ES-I3 (cell line): Measurements from ENCODE around the gene GLYR1.

Source experiments
- H3K36me3 ChIP-seq: 2 replicates; pipeline ENCODE4 v1.6.1; 2013; ENCODE audit warnings: mild to moderate bottlenecking, low read length, control low read depth, moderate library complexity; ENCODE audit not compliant: insufficient read depth
- H3K4me1 ChIP-seq: 2 replicates; pipeline ENCODE4 v1.6.1; 2013; ENCODE audit warnings: mild to moderate bottlenecking, control low read depth, low read length; ENCODE audit not compliant: insufficient read depth
- H3K9ac ChIP-seq: 2 replicates; pipeline ENCODE4 v1.6.1; 2013; ENCODE audit warnings: low read depth, mild to moderate bottlenecking, low read length, moderate library complexity
- H3K9me3 ChIP-seq: 2 replicates; pipeline ENCODE4 v1.6.1; 2013; ENCODE audit warnings: mild to moderate bottlenecking, low read length, moderate library complexity; ENCODE audit not compliant: control insufficient read depth, insufficient read depth

Gene GLYR1

DNA sequence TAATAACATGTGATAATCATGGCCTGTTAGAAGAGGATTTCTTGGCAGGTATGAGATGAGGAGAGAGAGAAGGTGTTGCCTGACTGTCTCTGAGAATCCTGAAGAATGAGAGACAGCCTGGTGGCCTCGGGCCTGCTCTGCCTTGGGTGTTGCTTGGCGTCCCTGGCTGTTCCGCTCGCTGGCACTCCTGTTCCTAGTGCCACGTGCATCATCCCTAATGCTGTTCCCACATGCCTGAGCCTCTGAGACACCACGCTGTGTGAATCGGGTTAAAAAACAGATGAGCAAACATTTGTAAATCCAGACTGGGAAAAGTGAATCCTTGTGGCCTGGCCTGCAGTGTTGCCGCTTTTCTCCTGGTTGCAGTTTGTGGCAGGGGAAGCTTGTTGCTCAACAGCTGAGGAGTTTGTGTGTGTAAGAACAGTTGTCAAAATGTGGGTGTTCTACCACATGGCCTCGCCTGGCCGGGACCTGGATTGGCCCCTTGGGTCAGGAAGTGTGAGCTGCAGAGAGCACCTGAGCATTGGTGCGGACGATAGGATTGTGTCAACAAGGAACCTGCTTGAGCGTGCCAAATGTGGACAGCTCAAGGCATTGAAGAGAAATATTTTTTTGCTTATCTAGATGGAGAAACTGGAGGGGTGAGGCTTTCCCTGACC is 22.2 kb upstream of the GLYR1 start:
- peaks cover 27% of the 10 kb centered on the region for H3K36me3 ChIP-seq
- H3K4me1 ChIP-seq, result no peaks in the 10 kb centered on the region
- H3K9me3 ChIP-seq, result no peaks in the 10 kb centered on the region
- H3K9ac ChIP-seq, result no peak overlapping the region

DNA sequence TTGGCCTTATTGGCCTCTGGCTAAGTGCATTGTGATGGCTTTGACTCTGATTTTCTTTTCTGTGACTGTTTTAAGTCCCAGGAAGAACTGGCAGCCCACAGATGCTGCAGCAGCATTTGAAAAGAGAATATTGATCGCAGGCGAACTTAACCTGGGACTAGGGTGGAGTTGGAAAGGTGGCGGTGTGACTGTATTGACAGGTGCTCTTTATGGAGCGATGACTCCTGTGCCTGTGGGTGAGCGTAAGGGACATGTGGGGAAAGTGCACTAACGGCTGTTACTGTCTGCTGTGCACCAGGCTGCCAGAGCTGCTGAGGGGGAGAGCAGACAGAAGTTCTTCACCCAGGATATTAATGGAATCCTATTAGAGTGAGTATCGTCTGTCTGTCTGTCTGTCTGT is 21.4 kb upstream of the GLYR1 start:
- no peak overlapping the region for H3K9ac ChIP-seq
- no peaks in the 10 kb centered on the region for H3K9me3 ChIP-seq
- peaks cover 20% of the 10 kb centered on the region for H3K36me3 ChIP-seq
- no peaks in the 10 kb centered on the region for H3K4me1 ChIP-seq

DNA sequence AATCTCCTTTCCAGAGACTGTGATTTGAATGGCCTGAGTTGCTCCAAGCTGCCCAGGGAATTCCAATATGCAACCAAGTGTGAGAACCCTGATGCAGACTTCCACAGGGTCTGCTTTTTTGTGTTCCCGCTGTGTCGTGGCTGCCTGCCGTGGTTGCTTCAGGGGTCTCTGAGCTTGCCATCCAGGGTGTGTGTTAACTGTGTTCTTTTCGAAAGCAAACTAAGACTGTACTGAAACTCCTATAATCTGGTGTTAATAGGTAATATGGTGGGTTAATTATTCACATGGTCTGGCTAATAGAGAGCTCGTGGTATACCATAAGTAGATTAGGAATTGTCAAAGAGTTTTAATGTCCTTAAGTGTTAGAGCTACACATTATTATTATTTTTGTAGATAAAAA is 20.9 kb upstream of the GLYR1 start:
- no peaks in the 10 kb centered on the region for H3K9me3 ChIP-seq
- no peak overlapping the region for H3K9ac ChIP-seq
- no peaks in the 10 kb centered on the region for H3K4me1 ChIP-seq
- peaks cover 15% of the 10 kb centered on the region for H3K36me3 ChIP-seq

DNA sequence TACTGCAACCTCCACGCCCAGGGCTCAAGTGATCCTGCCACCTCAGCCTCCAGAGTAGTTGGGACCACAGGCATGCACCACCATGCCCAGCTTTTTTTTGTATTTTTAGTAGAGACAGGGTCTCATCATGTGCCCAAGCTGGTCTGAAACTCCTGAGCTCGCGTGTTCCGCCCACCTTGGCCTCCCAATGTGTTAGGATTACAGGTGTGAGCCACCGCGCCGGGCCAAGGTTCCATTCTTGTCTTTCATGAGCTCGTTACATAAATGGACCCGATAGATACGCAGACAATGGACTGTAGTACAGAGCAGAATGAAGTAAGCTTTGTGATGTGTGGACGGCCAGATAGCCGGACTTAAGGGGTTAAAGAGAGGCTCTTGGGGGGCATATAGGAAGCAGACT is 19.5 kb upstream of the GLYR1 start:
- Histone ChIP-seq H3K36me3 (peaks cover 11% of the 10 kb centered on the region), H3K4me1 (no peaks in the 10 kb centered on the region), H3K9ac (no peak overlapping the region), H3K9me3 (no peaks in the 10 kb centered on the region)

DNA sequence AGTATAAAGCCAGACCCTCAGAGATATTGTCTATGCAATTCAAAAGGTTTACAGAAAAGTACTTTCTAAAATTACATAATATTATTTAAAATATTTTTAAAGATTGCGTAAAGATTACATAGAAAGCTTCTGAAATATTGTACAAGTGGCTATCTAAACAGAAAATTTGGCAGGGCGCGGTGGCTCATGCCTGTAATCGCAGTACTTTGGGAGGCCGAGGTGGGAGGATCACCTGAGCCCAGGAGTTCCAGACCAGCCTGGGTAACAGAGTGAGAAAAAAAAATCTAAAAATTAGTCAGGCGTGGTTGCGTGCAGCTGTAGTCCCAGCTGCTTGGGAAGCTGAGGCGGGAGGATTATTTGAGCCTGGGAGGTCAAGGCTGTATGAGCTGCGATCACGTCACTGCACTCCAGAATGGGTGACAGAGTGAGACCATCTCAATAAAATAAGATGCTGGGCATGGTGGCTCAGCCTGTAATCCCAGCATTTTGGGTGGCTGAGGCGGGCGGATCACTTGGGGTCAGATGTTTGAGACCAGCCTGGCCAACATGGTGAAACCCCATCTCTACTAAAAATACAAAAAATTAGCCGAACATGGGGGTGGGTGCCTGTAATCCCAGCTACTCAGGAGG is 18.3 kb upstream of the GLYR1 start:
- H3K4me1 ChIP-seq, result no peaks in the 10 kb centered on the region
- H3K9me3 ChIP-seq, result no peaks in the 10 kb centered on the region
- no peak overlapping the region for H3K9ac ChIP-seq
- H3K36me3 ChIP-seq, result peaks cover 12% of the 10 kb centered on the region

DNA sequence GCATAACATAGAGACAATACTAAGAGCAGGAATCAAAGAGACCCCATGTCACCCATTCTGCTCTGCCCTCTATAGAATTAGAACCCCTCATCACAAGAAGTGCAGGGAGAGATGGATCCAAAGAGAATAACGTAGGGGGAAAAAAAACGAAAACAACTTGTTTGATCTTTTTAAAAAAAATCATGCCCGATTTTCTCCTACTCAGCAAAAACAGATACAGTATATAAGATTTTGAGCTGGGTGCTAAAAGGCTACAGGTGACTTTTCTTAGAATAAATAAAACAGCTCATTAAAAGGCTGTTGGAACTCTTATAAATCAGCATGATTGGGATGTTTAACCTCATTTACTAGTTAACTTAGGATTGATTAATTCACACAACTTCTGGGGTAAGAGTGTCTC is 17.6 kb upstream of the GLYR1 start:
- H3K36me3 ChIP-seq, result peaks cover 18% of the 10 kb centered on the region
- no peaks in the 10 kb centered on the region for H3K9me3 ChIP-seq
- no peak overlapping the region for H3K9ac ChIP-seq
- H3K4me1 ChIP-seq, result no peaks in the 10 kb centered on the region

DNA sequence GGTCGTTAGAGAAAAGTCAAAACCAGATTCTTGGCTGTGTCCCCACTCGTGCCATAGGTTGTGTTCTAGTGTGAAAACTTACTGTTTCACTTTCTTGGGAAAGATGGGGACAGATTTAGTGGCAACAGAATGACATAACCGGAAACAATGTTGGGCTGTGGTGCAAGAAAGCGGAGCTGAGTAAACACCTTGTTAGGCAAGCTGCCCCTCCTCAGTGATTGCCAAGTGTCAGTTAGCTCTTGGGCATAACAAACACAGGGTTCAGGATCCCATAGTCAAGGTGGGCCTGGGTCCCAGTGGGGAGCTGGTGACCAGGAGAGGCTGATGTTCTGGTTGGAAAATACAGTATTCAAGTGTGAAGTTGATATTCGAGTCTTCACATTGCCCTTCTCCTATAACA is 15.6 kb upstream of the GLYR1 start:
- H3K9ac ChIP-seq, result no peak overlapping the region
- H3K9me3 ChIP-seq, result no peaks in the 10 kb centered on the region
- H3K36me3 ChIP-seq, result peaks cover 36% of the 10 kb centered on the region
- no peaks in the 10 kb centered on the region for H3K4me1 ChIP-seq

DNA sequence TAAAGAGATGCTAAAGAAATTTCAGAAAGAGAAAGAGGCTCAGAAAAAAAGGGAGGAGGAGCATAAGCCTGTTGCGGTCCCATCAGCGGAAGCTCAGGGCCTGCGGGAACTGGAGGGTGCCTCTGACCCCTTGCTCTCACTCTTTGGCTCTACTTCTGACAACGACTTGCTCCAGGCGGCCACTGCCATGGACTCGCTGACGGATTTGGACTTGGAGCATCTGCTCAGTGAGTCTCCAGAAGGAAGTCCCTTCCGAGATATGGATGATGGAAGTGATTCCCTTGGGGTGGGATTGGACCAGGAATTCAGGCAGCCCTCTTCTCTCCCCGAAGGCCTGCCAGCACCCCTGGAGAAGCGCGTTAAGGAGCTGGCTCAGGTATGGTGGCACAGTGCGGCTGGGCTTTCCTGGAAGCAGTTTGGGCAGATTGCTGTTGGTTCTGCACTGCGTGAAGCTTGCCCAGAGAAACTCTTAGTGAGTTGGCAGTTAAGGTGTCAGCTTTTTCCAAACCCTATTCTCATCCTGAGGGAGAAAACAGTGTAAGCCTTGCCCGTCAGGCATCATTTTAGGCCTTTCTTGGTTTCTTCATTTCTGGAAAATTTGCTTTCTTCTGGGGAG is 13.7 kb upstream of the GLYR1 start:
- H3K36me3 ChIP-seq, result peaks cover 45% of the 10 kb centered on the region

DNA sequence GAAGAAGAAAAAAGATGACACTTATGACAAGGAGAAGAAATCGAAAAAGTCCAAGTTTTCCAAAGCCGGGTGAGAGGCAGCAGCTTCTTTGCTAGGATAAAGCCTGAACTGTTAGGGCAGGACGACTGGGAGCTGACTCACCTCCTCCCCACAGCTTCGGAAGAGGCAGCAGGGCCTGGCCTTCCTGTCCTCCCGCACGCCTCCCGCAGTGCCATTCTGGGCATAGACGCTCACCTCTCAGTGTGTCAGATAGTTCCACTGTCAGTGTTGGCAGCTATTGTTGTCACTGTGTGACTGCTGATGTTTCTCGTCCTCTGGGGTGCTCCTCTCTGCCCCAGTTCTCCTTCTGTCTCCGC is 12.8 kb upstream of the GLYR1 start:
- no peaks in the 10 kb centered on the region for H3K9me3 ChIP-seq
- no peak overlapping the region for H3K9ac ChIP-seq
- H3K36me3 ChIP-seq, result peaks cover 50% of the 10 kb centered on the region
- no peaks in the 10 kb centered on the region for H3K4me1 ChIP-seq

More for the DNA sequence above, 13.7 kb upstream of the GLYR1 start:
- H3K9ac ChIP-seq, result no peak overlapping the region
- no peaks in the 10 kb centered on the region for H3K4me1 ChIP-seq
- no peaks in the 10 kb centered on the region for H3K9me3 ChIP-seq

DNA sequence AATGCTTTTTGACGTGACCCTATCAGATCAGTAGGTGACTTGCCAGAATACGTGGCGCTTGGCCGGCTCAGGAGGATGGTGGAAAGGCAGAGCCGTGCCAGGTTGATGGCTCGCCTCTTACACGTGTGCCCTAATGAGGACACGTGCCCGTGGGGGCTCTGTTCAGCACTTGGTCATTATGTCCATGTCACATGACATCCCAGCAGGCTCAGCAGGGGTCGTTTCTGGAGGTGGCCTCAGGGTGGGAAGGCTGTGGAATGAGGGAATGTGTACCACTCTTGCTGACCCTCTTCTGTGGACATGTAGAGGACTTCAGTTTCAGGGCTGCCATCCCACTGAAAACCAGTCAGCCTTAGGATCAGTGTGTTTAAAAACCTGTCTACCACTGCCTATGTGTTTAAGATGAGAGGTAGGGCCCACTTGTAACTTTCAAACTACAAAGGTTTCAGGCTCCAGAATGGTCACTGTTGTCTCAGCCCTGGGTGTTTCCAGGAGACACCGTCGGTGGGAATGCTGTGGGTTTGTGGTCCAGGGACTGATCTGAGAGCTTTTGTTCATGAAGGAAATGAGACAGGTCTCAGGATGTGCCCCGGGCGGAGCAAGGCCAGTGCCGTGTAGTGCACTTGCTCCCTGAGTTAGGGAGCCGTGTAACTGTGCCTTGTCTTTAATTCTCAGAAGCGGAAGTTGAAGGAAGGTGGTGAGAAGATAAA is 12.3 kb upstream of the GLYR1 start:
- H3K9me3 ChIP-seq, result no peaks in the 10 kb centered on the region
- no peak overlapping the region for H3K9ac ChIP-seq
- peaks cover 50% of the 10 kb centered on the region for H3K36me3 ChIP-seq
- no peaks in the 10 kb centered on the region for H3K4me1 ChIP-seq

DNA sequence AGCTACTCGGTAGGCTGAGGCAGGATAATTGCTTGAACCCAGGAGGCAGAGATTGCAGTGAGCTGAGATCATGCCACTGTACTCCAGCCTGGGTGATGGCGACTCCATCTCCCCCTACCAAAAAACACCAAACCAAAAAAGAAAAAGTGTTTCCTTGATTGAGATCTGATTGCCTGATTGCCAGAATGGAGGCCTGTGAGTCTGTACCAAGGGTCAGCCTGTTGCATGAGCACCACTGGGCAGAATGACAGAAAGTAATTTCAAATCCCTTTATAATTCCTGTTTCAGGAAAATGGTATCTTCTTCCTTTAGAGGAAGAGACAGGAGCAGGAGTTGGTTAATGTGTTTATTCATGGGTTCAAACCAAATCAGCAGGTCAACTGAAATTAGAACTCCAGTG is 8.7 kb upstream of the GLYR1 start:
- Histone ChIP-seq H3K4me1 (peaks cover 11% of the 10 kb centered on the region), H3K36me3 (peaks cover 47% of the 10 kb centered on the region), H3K9me3 (no peaks in the 10 kb centered on the region), H3K9ac (no peak overlapping the region)

DNA sequence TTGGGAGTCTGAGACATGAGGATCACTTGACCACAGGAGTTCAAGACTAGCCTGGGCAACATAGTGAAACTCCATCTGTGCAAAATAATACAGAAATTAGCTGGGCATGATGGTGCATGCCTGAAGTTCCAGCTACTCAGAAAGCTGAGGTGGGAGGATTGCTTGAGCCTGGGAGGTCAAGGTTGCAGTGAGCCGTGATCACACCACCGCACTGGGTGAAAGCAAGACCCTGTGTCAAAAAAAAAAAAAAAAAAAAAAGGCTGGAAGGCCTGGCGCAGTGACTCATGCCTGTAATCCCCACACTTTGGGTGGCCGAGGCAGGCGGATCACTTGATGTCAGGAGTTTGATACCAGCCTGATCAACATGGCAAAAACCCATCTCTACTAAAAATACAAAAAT is 8.3 kb upstream of the GLYR1 start:
- peaks cover 42% of the 10 kb centered on the region for H3K36me3 ChIP-seq
- no peaks in the 10 kb centered on the region for H3K9me3 ChIP-seq
- H3K9ac ChIP-seq, result no peak overlapping the region
- peaks cover 11% of the 10 kb centered on the region for H3K4me1 ChIP-seq

DNA sequence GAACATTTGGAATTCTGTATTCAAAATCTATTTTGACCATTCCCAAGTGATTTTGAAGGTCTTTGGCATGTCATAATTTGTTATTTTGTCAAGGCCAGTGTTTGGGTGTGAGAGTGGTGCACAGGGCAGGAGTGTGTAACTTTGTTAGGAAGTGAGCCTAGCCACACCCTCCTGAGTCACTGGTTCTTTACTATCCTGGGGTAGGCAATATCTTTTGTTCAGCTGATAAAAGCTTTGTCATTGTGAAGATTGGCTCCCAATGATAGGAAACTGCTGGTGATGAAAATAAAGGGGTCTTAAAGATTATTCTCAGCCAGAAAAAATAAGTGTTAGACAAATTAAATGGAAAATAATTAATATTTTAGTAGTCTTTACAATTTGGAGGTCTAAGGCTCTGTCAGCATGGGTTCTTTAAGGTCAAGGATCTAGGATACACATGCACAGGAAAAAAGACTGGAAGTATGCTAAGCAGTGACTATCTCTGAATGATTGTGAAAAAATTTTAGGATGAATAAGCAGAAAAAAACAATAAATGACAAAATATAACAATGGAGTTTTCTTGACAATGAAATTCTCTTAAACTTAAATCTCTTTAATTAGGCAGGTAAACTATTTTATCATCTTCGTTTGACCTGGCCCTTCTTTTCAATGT is 5.3 kb upstream of the GLYR1 start:
- no peaks in the 10 kb centered on the region for H3K9me3 ChIP-seq
- H3K36me3 ChIP-seq, result peaks cover 18% of the 10 kb centered on the region
- H3K4me1 ChIP-seq, result peaks cover 11% of the 10 kb centered on the region
- no peak overlapping the region for H3K9ac ChIP-seq

DNA sequence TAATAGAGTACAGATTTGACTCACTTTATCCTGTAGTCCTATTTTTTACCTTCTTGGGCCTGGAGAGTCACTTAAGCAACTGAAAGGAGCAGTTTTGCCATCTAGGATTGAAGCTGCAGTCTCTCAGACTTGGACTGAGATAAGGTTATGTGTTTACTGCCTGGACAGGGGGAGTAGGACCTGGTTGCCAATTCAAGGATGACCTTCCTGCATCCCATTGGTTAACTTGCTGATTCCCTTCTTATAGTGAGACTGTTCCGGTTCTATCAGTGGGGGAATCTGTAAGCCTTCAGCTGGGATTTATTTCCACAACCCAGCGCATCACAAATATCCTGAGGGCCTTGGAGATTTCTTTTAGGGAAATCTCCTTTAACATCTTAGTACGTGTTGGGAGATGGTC is 3.1 kb upstream of the GLYR1 start:
- peaks cover 15% of the 10 kb centered on the region for H3K4me1 ChIP-seq
- no peak overlapping the region for H3K9ac ChIP-seq
- no peaks in the 10 kb centered on the region for H3K9me3 ChIP-seq
- peaks cover 6% of the 10 kb centered on the region; the same call in 1 of the 2 replicates for H3K36me3 ChIP-seq
